COLO668 (cell line): ENCODE data around the gene MAGI1.

ENCODE experiments used
- DNase-seq: peaks from one replicate; lab custom pipeline; 2025; ENCODE audit not compliant: unreplicated experiment; lab: John Stamatoyannopoulos, UW

Gene MAGI1

GRCh38 chr3:65809641-65810150 is 229.0 kb downstream of the MAGI1 start:
- no peak for DNase-seq

DNA sequence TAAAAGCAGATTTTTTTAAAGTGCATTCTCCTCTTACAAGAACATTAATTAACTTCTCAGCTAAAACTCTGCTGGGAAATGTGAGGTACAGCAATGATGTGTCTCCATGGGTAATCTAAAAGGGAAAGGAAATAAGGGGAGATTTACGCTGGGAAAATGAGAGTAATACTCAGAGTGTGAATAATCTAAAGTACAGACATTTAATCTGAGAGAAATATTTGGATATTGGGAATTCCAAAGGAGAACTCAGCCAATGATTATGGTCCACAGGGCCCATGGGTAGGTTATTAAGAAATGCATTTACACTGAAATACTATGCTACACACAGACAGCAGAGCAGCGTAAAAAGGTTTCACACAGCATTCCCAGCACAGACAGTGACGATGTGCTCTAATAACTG is 229.9 kb downstream of the MAGI1 start:
- DNase-seq: no peak

DNA sequence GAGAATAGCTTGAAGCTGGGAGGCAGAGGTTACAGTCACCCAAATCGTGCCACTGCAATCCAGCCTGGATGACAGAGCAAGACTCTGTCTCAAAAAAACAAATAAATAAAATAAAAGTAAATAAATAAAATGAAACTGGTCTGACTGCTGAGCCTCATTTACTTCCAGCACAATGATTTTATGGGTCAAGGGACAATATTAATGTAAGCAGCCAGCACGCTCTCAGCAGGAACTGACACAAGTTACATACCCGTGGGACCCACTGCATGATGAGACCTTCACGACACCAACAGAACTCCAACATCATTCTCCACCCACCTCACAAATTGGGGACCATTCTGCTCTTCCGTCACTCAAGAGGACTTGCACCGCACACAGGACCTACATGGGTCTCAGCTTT is 230.3 kb downstream of the MAGI1 start:
- no peak for DNase-seq

- DNase-seq: no peak
Measured at GRCh38 chr3:65807225-65807624, 231.5 kb downstream of the MAGI1 start.

DNA sequence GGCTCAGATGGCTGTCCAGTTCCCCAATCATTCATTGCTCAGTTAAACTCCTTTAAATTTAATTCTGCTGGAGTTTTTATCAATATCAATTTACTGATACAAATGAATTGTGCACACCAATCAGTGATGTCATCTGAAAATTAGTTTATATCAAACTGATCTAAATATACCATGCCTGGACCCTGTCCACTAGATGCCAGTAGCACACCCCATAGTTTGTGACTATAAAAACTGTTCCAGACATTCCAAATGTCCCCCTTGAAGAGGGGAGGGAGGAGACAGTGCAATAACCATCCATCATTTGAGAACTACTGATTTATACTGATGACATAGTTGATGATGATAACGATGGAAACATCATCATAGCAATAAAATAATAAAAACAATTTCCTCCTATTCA is 232.1 kb downstream of the MAGI1 start:
- DNase-seq: no peak

GRCh38 chr3:65796676-65797075 is 242.0 kb downstream of the MAGI1 start:
- no peak for DNase-seq

- DNase-seq: no peak
Measured at GRCh38 chr3:65795166-65795565, 243.6 kb downstream of the MAGI1 start.

DNA sequence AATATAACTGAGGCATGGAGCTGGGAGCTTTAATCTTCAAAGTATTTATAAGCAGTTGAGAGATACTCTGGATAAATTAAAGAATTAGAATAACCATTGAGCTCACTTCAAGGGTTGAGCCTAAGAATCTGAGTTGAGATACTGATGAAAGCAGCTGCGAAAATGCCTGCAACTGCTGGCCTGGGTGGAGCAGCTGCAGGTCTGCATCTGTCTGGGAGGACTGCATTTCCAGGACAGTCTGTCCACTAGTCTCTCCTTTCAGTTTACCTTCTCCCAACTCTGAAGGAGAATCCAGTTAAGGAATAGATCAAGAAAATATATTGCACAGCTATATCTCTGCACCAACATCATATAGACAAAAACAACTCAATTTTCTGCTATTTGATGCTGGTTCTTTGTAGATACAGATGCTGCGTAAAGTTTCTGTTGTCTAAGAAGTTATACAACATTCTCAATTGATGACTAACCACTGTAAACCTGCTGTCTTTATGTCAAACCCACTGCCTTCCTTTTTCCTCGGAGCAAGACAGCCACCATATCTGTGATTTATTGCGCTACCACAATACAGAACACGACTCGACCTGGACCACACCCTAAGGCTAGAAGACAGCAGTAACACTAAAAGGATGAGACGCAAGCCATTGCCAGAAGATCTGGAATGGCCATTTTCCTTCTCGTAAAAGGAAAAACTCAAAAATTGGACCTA is 245.1 kb downstream of the MAGI1 start:
- DNase-seq: no peak

DNA sequence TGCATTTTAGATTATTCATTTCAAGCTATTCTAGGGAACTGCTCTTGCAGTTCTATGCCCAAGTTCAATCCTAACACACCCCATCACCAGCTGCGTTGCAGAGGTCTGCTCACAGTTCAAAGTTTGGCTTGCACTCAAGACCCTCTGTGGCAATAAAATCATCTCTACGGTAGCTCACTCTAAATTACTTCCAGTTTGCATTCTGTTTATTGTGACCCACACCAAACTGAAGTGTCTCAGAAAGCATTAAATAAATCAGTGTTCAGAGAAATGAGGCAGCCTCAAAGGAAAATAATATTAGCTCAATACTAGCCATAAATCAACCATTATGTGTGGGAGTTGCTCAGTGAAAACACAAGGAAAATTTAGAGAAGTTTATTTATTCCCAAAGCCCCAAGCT is 250.3 kb downstream of the MAGI1 start:
- DNase-seq: no peak

DNA sequence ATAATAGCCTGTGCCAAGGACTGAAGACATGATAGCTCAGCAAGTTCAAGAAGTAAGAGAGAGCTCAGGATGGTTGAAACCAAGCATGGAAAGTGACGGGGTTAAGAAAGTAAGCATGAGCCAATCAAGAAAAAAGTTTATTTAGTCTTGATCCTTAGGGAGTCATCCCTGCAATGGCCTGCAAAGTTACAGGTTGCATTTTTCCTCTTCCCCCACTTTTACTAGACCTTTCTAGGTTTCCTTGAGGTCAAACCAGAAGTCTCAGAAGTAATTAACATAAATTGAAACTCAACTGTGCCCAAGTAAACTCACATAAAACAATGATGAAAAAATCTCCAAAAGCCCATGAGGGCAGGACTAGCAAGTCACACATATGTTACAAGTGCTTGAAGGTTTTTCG is 250.9 kb downstream of the MAGI1 start:
- DNase-seq: no peak

- no peak for DNase-seq
Measured at GRCh38 chr3:65787340-65787739, 251.4 kb downstream of the MAGI1 start.

GRCh38 chr3:65786890-65787289 is 251.8 kb downstream of the MAGI1 start:
- DNase-seq: no peak

GRCh38 chr3:65785065-65785645 is 253.6 kb downstream of the MAGI1 start:
- no peak for DNase-seq

DNA sequence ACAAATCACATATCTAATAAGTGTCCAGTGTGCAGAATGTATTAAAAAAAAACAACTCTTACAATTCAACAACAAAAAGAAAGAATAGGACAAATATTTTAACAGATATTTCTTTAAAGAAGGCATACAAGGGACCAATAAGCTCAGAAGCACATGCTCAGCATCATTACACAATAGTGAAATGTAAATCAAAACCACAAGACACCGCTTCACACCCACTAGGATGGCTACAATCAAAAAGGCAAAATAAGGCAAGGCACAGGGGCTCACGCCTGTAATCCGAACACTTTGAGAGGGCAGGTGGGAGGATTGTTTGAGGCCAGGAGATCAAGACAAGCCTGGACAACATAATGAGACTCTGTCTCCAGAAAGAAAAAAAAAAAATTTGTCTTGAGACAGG is 255.6 kb downstream of the MAGI1 start:
- no peak for DNase-seq

DNA sequence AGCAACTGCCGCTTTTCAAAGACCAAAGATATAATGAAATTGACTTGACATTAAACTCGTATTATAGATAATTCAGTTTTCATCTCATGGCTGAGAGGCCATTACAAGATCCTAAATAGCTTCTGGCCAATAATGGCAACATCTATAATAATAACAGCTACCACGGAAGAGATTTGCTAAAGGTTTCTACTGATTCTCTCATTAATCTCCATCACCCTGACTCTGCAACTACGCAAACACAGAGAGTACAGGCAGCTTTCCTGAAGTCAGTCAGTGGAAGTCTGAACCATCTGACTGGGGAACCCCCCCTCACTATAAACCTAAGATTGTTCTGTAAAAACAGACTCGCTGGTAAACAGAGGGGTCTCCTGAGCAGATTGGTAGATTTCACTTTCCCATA is 257.1 kb downstream of the MAGI1 start:
- no peak for DNase-seq

GRCh38 chr3:65779390-65779789 is 259.3 kb downstream of the MAGI1 start:
- no peak for DNase-seq

DNA sequence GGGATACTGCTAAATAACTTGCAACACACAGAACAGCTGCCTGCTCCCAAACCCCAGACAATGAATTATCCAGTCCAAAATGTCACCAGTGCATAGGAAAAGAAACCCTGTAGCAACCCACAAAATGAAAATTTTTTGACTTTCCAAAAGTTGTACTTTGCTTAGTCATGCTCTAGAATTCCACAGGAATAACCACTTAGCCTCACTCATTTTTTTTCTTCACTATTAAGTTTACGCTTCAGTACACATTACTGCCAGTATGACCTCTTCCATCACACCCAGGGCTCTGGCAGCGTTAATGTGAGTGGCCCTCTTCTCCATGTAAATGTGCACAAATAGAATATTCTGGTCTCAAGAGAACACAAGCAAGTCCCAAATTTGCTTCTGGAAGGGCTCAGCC is 259.8 kb downstream of the MAGI1 start:
- DNase-seq: no peak

GRCh38 chr3:65777050-65777449 is 261.7 kb downstream of the MAGI1 start:
- DNase-seq: no peak

GRCh38 chr3:65776494-65776893 is 262.2 kb downstream of the MAGI1 start:
- no peak for DNase-seq

DNA sequence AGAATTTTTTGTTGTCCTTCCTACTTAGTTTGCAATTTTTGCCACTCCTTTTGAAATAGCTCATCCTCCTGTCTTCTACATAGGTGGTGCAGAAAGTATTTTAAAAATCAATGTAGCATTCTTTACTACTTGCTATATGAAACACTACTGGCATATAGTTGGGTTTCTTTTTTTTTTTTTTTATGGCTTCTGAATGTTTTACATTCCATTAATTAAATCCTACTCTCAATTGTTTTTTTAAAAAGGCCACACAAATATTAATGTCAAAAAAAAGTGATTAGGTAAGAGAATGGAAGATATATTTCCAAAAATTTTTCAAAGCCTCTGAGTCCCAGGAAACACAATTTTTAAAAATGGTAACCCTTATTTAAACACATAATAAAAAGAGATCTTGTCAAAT is 262.6 kb downstream of the MAGI1 start:
- no peak for DNase-seq

DNA sequence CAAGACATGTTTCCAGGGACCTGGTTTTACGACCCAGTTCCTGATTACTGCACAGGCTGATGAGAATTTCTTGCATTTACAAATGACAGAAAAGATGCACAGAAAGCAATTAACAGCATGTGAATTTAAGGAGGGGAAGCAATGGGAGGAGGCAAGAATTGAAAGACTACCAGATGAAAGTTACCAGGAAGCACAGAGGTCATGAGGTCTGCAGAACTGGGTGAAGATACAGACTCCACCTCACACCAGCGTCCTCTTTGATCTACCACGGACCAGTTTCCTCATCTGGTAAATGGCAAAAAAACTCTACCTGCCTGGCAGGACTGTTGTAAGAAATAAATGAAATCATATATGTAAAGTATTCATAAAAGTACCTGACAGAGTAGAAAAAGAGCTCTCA is 266.0 kb downstream of the MAGI1 start:
- DNase-seq: no peak

DNA sequence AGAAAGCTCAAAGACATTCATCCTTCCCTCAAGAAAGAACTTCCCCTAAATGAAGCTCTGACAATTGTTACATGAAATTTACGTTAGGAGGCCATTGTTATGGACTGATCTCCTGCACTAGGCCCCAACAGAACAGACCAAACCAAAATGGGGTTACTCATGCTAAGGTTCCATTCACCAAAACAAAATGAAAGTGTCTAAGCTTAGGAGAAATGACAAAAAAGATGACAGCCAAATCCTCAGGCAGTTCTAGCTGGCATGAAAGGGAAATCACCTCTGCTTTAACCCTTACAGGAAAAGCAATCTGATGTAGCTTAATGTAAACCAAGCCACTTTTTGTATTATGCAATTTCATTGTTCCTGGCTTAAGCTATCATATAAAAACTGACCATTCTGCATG is 271.2 kb downstream of the MAGI1 start:
- no peak for DNase-seq

DNA sequence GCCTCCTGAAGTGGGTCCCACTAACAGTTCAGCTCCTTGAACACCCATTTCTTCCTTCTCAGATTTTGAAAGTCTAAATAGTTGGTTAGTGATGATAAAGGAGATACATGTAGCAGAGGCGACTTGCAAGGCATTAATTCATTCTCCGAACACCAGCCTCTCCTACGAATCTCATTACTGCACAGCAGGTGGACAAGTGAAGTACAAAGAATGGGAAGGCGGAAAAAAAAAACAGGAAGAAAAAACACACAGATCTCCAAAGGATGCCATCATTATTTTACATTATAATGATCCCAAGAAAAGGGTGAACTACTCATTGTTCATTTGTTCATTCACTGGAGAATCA is 276.5 kb downstream of the MAGI1 start:
- DNase-seq: no peak
